ENCODE measurements around the gene ECM2.

GRCh38 chr9:92564504-92564903 is 28.7 kb upstream of the ECM2 start:
- TF ChIP-seq POLR2A (IDR thresholded peaks at IDR 0.05) (no peak), CTCF (IDR thresholded peaks at IDR 0.05) (no peak), EP300 (IDR thresholded peaks at IDR 0.05) (no peak)

All from tibial nerve (tissue), 4 donors.